Right renal pelvis (tissue), 4 donors: ENCODE data around the gene GTF2IRD2. TPM values are rescaled to one million over a fixed set of nuclear protein-coding genes. Genes with fewer than 3 reads are reported as not detected.
"Not testable (repeated sequence)": the region's sequence is repeated elsewhere in the genome, so short reads cannot be mapped to it uniquely, and the experiment has no call there.

Experiments used
- DNase-seq, 4 donors: peaks; one replicate each; pipeline ENCODE4 v3.0.0-alpha.2; 2013; ENCODE audit warnings: low read depth in 4 of 4, low spot score in 3 of 4, missing footprints in 1 of 4
- polyA plus RNA-seq, 4 donors: library from polyadenylated mRNA; unstranded; fragments of 120-200 nt; gene quantifications; one replicate each; pipeline ENCODE4 v1.2.1, GENCODE V29; 2013; ENCODE audit not compliant: insufficient read length in 4 of 4

The GTF2IRD2 gene
- polyA plus RNA-seq, 4 donors, result 20.3 to 28.7 (median 24.3) TPM

DNA sequence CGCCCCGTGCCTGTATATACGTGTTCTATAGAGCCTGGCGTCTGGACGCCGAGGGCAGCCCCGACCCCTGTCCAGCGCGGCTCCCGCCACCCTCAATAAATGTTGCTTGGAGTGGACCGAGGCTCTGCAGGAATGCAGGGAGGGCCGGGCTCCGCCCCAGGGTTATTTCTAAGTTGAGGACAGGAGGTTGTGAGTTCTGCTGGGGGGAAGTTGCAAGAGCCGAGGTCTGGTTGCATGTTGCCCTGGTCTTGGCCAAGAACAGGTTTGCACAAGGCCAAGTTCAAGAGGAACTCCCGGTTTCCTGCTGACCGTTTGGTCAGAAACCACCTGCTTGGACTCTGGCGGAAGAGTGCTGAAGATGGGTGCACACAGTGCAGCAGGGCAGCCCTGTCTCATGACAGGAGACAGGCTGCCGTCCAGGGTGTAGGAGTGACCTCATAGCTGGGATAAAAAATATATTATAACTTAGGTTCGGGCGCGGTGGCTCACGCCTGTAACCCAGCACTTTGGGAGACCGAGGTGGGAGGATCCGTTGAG is 62.1 kb downstream of the GTF2IRD2 start:
- not testable (repeated sequence) for DNase-seq

GRCh38 chr7:74788369-74789150 is 62.8 kb downstream of the GTF2IRD2 start:
- DNase-seq, result peak in 1 of 4 donors; percentile 68

DNA sequence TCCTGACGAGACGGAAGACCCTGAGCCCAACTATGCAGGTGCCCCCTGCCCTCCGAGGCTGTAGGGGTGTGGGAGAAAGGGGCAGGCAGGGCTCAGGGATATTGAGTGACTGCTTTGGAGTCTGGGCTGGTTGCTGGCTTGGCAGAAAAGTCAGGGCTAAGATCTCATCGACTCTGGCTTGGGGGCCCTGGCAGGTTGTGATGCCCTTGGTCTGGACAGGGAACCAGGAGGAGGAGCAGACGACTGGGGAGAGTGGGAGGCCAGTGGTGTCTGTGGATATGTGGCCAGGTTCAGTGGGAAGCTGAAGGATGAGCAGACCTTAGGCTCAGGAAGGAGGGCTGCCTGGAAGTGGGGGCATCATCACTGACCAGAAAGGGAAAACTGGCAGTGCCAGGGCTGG is 67.8 kb downstream of the GTF2IRD2 start:
- DNase-seq, result not testable (repeated sequence)

DNA sequence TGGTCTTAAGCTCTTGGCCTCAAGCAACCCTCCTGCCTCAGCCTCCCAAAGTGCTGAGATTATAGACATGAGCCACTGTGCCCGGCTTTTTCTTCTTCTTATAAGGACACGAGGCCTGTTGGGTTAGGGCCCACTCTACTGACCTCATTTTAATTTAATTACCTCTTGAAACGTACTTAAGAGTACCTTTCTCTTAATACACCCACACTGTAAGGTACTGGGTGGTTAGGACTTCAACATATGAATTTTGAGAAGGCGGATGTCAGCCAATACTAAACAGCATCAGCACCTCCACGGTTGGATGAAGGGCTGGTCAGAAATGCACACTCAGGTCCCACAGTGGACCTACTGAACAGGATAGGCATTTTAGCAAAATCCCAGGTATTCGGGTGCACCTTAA is 69.7 kb downstream of the GTF2IRD2 start:
- DNase-seq, result not testable (repeated sequence)

GRCh38 chr7:74779053-74779452 is 72.4 kb downstream of the GTF2IRD2 start:
- not testable (repeated sequence) for DNase-seq

GRCh38 chr7:74775111-74775510 is 76.3 kb downstream of the GTF2IRD2 start:
- DNase-seq, result not testable (repeated sequence)

- not testable (repeated sequence) for DNase-seq
These were observed 77.3 kb downstream of the GTF2IRD2 start, which contains the start of gene NCF1 for GRCh38 chr7:74773760-74774750. Gene NCF1 (plus strand): TSS chr7:74774011. CDS start chr7:74774032, 21 bp downstream.

DNA sequence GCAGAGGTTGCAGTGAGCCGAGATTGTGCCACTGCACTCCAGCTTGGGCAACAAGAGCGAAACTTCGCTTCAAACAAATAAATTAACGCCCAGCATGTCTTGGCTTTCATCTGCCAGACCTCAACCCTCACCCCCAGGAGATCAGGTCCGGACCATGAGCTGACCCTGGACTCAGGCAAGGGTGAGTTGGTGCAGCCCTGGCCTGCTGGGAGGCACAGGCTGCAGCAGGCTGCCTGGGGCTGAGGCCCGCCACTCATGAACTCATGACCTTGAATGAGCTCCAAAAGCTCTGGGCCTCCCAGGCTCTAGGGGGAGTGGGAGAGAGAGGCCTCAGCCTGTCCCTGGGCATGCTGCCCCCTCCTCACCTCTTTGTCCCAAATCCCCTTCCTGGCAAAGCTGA is 79.3 kb downstream of the GTF2IRD2 start:
- not testable (repeated sequence) for DNase-seq

GRCh38 chr7:74770062-74770461 is 81.3 kb downstream of the GTF2IRD2 start:
- DNase-seq, result not testable (repeated sequence)

- not testable (repeated sequence) for DNase-seq
These were observed 84.4 kb downstream of the GTF2IRD2 start for GRCh38 chr7:74766991-74767390.

DNA sequence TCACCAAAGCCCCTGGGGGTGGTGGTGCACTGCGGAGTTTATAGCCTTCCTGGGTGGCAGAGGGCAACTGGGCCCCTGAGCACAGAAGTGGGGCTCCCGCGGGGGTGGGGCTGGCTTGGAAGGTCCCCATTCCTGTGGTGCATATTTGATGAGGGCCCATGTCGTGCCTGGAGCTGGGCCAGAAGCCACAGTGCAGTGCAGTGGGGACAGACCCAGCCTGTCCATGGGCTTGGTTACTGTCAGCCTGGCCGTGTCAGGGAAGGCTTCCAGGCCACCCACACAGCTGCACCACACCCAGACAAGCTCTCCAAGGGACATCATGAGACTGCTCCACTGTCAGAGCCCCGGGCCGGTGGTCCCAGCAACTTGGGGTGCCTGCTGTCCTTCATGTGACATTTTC is 84.9 kb downstream of the GTF2IRD2 start:
- not testable (repeated sequence) for DNase-seq

- not testable (repeated sequence) for DNase-seq
These were observed 86.0 kb downstream of the GTF2IRD2 start for GRCh38 chr7:74765205-74765918.

DNA sequence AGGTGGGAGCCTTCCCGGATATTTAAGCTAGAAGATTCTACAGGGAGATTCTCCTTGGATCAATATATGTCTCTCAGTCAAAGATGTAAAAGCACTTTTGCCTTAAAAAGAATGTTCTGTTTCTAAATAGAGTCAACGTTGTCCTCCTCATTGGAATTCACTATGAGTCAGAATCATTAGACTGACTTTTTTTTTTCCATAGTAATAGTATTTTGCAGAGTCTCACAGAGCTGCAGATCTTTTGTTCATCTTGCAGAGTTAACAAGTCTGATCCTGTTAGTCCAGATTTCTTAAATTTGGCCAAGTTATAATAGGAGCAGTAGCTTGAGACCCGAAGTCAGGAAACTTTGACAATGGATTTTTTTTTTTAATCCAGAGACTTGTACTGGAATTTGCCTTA is 92.4 kb downstream of the GTF2IRD2 start:
- DNase-seq, result not testable (repeated sequence)

GRCh38 chr7:74758268-74758667 is 93.1 kb downstream of the GTF2IRD2 start:
- DNase-seq, result not testable (repeated sequence)

DNA sequence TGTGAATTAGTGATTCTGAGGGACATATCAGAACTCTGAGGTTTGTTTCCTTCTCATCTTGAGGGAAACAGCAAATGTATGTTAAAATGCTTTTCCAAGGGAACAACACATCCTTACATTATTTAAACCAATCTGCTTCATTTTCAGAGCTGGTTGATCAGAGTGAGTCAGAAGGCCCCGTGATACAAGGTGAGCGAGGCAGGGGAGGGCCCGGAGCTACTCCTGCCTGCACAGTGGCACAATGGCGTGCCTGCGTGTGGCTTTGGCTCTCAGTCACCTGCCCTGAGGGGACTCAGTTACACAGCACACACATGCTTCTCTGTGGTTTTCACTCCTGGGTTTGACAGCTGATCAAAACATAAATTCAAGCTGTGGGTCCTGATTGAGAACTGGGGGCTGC is 94.7 kb downstream of the GTF2IRD2 start:
- not testable (repeated sequence) for DNase-seq

DNA sequence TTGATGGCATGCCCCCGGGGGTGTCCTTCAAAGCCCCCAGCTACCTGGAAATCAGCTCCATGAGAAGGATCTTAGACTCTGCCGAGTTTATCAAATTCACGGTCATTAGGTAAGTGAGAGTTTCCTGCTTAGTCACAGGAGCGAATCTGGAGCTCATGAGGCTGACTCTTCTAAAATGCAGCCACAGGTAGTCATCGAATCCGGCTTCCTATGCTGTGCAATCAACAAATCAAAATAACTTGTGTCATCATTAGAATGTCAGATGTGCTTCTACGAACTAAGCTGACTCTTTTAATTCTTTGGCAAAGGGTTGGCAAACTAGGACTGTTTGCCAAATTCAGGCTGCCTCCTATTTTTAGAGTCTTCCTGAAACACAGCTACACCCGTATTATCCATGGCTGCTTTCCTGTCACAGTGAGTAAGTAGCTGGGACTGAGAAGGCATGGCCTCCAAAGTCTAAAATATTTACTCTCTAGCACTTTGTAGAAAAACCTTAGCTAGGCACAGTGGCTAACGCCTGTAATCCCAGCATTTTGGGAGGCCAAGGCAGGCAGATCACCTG is 97.4 kb downstream of the GTF2IRD2 start:
- not testable (repeated sequence) for DNase-seq
